Right lobe of liver (tissue), 4 donors: Measurements from ENCODE around the gene CBX8.

Experiments
- POLR2A ChIP-seq: fragments of 450-650 bp; IDR thresholded peaks from one replicate; pipeline ENCODE4 v1.6.1; 2017; ENCODE audit warnings: antibody characterized with exemption, mild to moderate bottlenecking
- TF ChIP-seq, protein P1 (sequence below), 4 donors: fragments of 200-600 bp in 3 of 4; fragments of 450-650 bp in 1 of 4; IDR thresholded peaks; one replicate each; pipeline versions ENCODE4 v1.5.1 to v1.8.0; 2016 to 2022; ENCODE audit warnings: antibody characterized with exemption in 4 of 4, mild to moderate bottlenecking in 2 of 4
- donor health status: DM: no; HTN: no; CAD: no.
- donor health status: DM: no; HTN: no; CAD: no.
- donor health status: DM: no; HTN: yes; CAD: no.

DNA sequence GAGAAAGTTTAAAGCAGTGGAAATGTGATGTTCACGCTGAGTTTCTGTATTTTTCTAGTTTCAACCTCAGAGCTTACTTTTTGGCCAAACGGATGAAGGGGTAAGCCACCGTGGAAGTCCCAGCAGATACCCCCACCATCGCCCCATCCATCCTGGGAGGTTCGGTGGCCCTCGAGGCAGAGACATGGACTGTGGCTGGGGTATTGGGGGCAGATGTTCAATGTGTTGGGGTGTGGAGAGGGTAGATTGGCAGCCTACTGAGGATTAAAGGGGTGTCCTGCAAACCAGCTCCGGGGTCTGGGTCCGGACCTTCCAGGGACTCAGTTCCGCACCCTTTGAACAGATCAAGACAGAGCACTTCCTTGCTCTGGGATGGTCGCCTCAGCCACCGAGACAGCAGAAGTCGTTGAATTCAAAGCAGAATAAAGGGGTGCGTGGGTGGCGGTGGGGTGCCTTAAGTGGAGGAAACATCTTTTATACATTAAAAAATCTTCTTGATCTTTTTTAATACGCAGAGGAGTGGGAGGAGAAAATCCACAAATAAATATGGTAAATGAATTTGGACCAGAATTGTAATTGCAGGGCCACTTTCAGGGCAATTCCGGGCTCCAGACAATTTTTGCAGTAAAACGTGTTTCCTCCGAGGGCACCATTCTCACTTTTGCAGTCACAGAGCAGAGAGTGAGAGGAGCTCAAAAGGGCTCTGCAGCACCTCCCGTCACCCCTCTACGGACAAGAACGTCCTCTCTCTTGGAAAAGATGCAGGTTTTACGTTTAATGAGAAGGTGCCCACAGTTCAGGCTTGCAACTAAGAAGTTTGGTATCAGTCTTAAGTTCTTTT, 8.2 kb upstream of the CBX8 start:
- TF ChIP-seq, protein P1, sequence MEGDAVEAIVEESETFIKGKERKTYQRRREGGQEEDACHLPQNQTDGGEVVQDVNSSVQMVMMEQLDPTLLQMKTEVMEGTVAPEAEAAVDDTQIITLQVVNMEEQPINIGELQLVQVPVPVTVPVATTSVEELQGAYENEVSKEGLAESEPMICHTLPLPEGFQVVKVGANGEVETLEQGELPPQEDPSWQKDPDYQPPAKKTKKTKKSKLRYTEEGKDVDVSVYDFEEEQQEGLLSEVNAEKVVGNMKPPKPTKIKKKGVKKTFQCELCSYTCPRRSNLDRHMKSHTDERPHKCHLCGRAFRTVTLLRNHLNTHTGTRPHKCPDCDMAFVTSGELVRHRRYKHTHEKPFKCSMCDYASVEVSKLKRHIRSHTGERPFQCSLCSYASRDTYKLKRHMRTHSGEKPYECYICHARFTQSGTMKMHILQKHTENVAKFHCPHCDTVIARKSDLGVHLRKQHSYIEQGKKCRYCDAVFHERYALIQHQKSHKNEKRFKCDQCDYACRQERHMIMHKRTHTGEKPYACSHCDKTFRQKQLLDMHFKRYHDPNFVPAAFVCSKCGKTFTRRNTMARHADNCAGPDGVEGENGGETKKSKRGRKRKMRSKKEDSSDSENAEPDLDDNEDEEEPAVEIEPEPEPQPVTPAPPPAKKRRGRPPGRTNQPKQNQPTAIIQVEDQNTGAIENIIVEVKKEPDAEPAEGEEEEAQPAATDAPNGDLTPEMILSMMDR (IDR thresholded peaks at IDR 0.05), result no peak
- no peak for TF ChIP-seq POLR2A
